Mesenchymal stem cell (in vitro differentiated cells and primary cell): Measurements from ENCODE around the gene ZDHHC9.

Source experiments
- DNase-seq: peaks from one replicate; pipeline ENCODE4 v3.0.0-alpha.2; 2013
- H2AFZ ChIP-seq: one replicate; pipeline ENCODE4 v1.6.1; 2013; ENCODE audit warnings: low read depth, mild to moderate bottlenecking, control low read depth, inconsistent platforms, low read length, moderate library complexity
- H2AK5ac ChIP-seq: 2 replicates; pipeline ENCODE4 v1.6.1; 2013; ENCODE audit warnings: low read length, moderate library complexity, mild to moderate bottlenecking, inconsistent platforms; ENCODE audit not compliant: severe bottlenecking
- H2BK120ac ChIP-seq: one replicate; pipeline ENCODE4 v1.6.1; 2013; ENCODE audit warnings: low read depth, mild to moderate bottlenecking, inconsistent platforms, low read length, moderate library complexity
- H2BK12ac ChIP-seq, 2 experiments: one replicate each; pipeline ENCODE4 v1.6.1; 2013; ENCODE audit warnings: inconsistent platforms in 2 of 2, low read length in 2 of 2, mild to moderate bottlenecking in 2 of 2, moderate library complexity in 2 of 2, control low read depth in 1 of 2
- H2BK15ac ChIP-seq: one replicate; pipeline ENCODE4 v1.6.1; 2013; ENCODE audit warnings: mild to moderate bottlenecking, low read depth, inconsistent platforms; ENCODE audit not compliant: poor library complexity, severe bottlenecking
- H2BK5ac ChIP-seq: 2 replicates; pipeline ENCODE4 v1.6.1; 2013; ENCODE audit warnings: low read depth, mild to moderate bottlenecking, low read length, control low read depth, inconsistent platforms; ENCODE audit not compliant: poor library complexity, severe bottlenecking
- H3K14ac ChIP-seq, 2 experiments: one replicate each; pipeline ENCODE4 v1.6.1; 2013; ENCODE audit warnings: inconsistent platforms in 2 of 2, low read length in 2 of 2, control low read depth in 1 of 2, mild to moderate bottlenecking in 1 of 2, moderate library complexity in 1 of 2
- H3K18ac ChIP-seq, 2 experiments: one replicate each; pipeline ENCODE4 v1.6.1; 2013; ENCODE audit warnings: inconsistent platforms in 2 of 2, low read length in 2 of 2, control low read depth in 1 of 2, low read depth in 1 of 2, mild to moderate bottlenecking in 1 of 2
- H3K23ac ChIP-seq, 2 experiments: one replicate each; pipeline ENCODE4 v1.6.1; 2013; ENCODE audit warnings: inconsistent platforms in 2 of 2, low read length in 2 of 2, mild to moderate bottlenecking in 2 of 2, moderate library complexity in 2 of 2, control low read depth in 1 of 2
- H3K27ac ChIP-seq: 2 replicates; pipeline ENCODE4 v1.5.1; 2013; ENCODE audit warnings: mild to moderate bottlenecking, moderate library complexity, low read length, control low read depth, inconsistent platforms; ENCODE audit not compliant: poor library complexity, severe bottlenecking
- H3K27me3 ChIP-seq, 2 experiments: 2 replicates each; pipeline versions ENCODE4 v1.6.1 to v1.7.0; 2013; ENCODE audit warnings: low read length in 2 of 2, mild to moderate bottlenecking in 2 of 2, moderate library complexity in 2 of 2, control low read depth in 1 of 2, inconsistent platforms in 1 of 2; ENCODE audit not compliant: control insufficient read depth in 1 of 2, insufficient read depth in 1 of 2
- H3K36me3 ChIP-seq, 2 experiments: 2 replicates each; pipeline versions ENCODE4 v1.6.1 to v1.7.0; 2013; ENCODE audit warnings: low read length in 2 of 2, control low read depth in 1 of 2, inconsistent platforms in 1 of 2, low read depth in 1 of 2, mild to moderate bottlenecking in 1 of 2; ENCODE audit not compliant: insufficient read depth in 2 of 2, control insufficient read depth in 1 of 2
- H3K4ac ChIP-seq, 2 experiments: one replicate each; pipeline ENCODE4 v1.6.1; 2013; ENCODE audit warnings: inconsistent platforms in 2 of 2, low read length in 2 of 2, mild to moderate bottlenecking in 2 of 2, moderate library complexity in 2 of 2, control low read depth in 1 of 2, low read depth in 1 of 2
- H3K4me1 ChIP-seq: 2 replicates; pipeline ENCODE4 v1.6.1; 2013; ENCODE audit warnings: low read depth, low read length, control low read depth; ENCODE audit not compliant: control insufficient read depth, insufficient read depth
- H3K4me2 ChIP-seq: 2 replicates; pipeline ENCODE4 v1.6.1; 2013; ENCODE audit warnings: low read length, mild to moderate bottlenecking, inconsistent platforms; ENCODE audit not compliant: poor library complexity, severe bottlenecking
- H3K4me3 ChIP-seq, 2 experiments: 2 replicates each; pipeline versions ENCODE4 v1.5.1 to v1.7.0; 2013; ENCODE audit warnings: low read length in 2 of 2, mild to moderate bottlenecking in 2 of 2, control low read depth in 1 of 2, low read depth in 1 of 2; ENCODE audit not compliant: insufficient read depth in 1 of 2
- H3K79me1 ChIP-seq: replicated peaks from 2 replicates; pipeline ENCODE4 v1.6.1; 2013; ENCODE audit warnings: mild to moderate bottlenecking, control low read depth, low read length, inconsistent platforms; ENCODE audit not compliant: poor library complexity, severe bottlenecking
- H3K9ac ChIP-seq: 2 replicates; pipeline ENCODE4 v1.7.0; 2013; ENCODE audit warnings: mild to moderate bottlenecking, low read length, moderate library complexity
- H3K9me3 ChIP-seq: 2 replicates; pipeline ENCODE4 v1.7.0; 2013; ENCODE audit warnings: mild to moderate bottlenecking, low read length; ENCODE audit not compliant: control insufficient read depth
- H4K8ac ChIP-seq: one replicate; pipeline ENCODE4 v1.6.1; 2013; ENCODE audit warnings: inconsistent platforms, mild to moderate bottlenecking, low read length, moderate library complexity
- H4K91ac ChIP-seq: one replicate; pipeline ENCODE4 v1.6.1; 2013; ENCODE audit warnings: mild to moderate bottlenecking, low read length, inconsistent platforms
- WGBS: methylation state at CpG from one replicate; pipeline ENCODE4 v1.1.7; 2013; ENCODE audit warnings: mixed read lengths; 5-methylcytosine and 5-hydroxymethylcytosine counted together

The ZDHHC9 gene

GRCh38 chrX:129830494-129830893 lies 13.2 kb downstream of the ZDHHC9 start:
- H3K14ac ChIP-seq: no peak overlapping the region
- no peak overlapping the region for H4K91ac ChIP-seq
- H3K9me3 ChIP-seq: no peaks in the 10 kb centered on the region
- peaks cover 3 to 26% of the 10 kb centered on the region in 2 experiments for H3K36me3 ChIP-seq
- H3K4me3 ChIP-seq: no peak overlapping the region
- no peak for DNase-seq
- no peak overlapping the region for H3K27ac ChIP-seq
- H3K27me3 ChIP-seq: peaks cover 0 to 3% of the 10 kb centered on the region in 2 experiments
- H3K79me1 ChIP-seq: peaks cover 5% of the 10 kb centered on the region
- no peak overlapping the region for H3K23ac ChIP-seq
- H3K9ac ChIP-seq: no peak overlapping the region
- H2BK120ac ChIP-seq: no peak overlapping the region
- no peak overlapping the region for H2BK12ac ChIP-seq
- H2AK5ac ChIP-seq: no peak overlapping the region
- no peak overlapping the region for H2BK15ac ChIP-seq
- H3K18ac ChIP-seq: no peak overlapping the region
- H2AFZ ChIP-seq: no peak overlapping the region
- no peak overlapping the region for H2BK5ac ChIP-seq
- no peak overlapping the region for H3K4me2 ChIP-seq
- no peak overlapping the region for H3K4ac ChIP-seq
- H4K8ac ChIP-seq: no peak overlapping the region
- WGBS: 52% methylated on average over 3 of the region's 4 CpGs
- H3K4me1 ChIP-seq: peaks cover 3% of the 10 kb centered on the region

- Histone ChIP-seq H3K79me1 (peaks cover 7% of the 10 kb centered on the region), H3K23ac (no peak overlapping the region), H3K4me1 (no peaks in the 10 kb centered on the region), H2BK12ac (no peak overlapping the region), H3K4me2 (no peak overlapping the region), H3K27me3 (no peaks in the 10 kb centered on the region), H2BK15ac (no peak overlapping the region), H4K91ac (no peak overlapping the region), H3K36me3 (peaks cover 6 to 39% of the 10 kb centered on the region in 2 experiments), H2BK120ac (no peak overlapping the region), H3K27ac (no peak overlapping the region), H3K4me3 (no peak overlapping the region), H3K18ac (no peak overlapping the region), H3K14ac (no peak overlapping the region), H2AFZ (no peak overlapping the region), H3K4ac (no peak overlapping the region), H4K8ac (no peak overlapping the region), H3K9ac (no peak overlapping the region), H2AK5ac (no peak overlapping the region), H3K9me3 (no peaks in the 10 kb centered on the region), H2BK5ac (no peak overlapping the region)
- WGBS: 40% methylated on average over 1 of the region's 4 CpGs
- DNase-seq: no peak
Observed at GRCh38 chrX:129825746-129826505, 17.8 kb downstream of the ZDHHC9 start.

GRCh38 chrX:129824620-129825019 lies 19.1 kb downstream of the ZDHHC9 start:
- H3K4me3 ChIP-seq: no peak overlapping the region
- no peaks in the 10 kb centered on the region for H3K27me3 ChIP-seq

GRCh38 chrX:129823522-129823921 lies 20.2 kb downstream of the ZDHHC9 start:
- no peak for DNase-seq
- H3K79me1 ChIP-seq: peaks cover 3% of the 10 kb centered on the region
- no peak overlapping the region for H3K14ac ChIP-seq
- H3K27me3 ChIP-seq: no peaks in the 10 kb centered on the region
- H3K23ac ChIP-seq: no peak overlapping the region
- H2BK15ac ChIP-seq: no peak overlapping the region
- H4K8ac ChIP-seq: no peak overlapping the region
- H4K91ac ChIP-seq: no peak overlapping the region
- H3K27ac ChIP-seq: no peak overlapping the region
- H2AK5ac ChIP-seq: no peak overlapping the region
- no peak overlapping the region for H3K9ac ChIP-seq
- no peak overlapping the region for H2AFZ ChIP-seq
- H3K4ac ChIP-seq: no peak overlapping the region
- H3K18ac ChIP-seq: no peak overlapping the region
- H2BK12ac ChIP-seq: no peak overlapping the region
- H2BK5ac ChIP-seq: no peak overlapping the region
- H3K4me1 ChIP-seq: no peaks in the 10 kb centered on the region
- no peak overlapping the region for H3K4me2 ChIP-seq
- 89% methylated on average over 6 of the region's 6 CpGs for WGBS
- H2BK120ac ChIP-seq: no peak overlapping the region
- no peaks in the 10 kb centered on the region for H3K9me3 ChIP-seq
- peaks cover 3 to 29% of the 10 kb centered on the region in 2 experiments for H3K36me3 ChIP-seq
- no peak overlapping the region for H3K4me3 ChIP-seq

More at GRCh38 chrX:129824620-129825019, 19.1 kb downstream of the ZDHHC9 start:
- H3K27ac ChIP-seq: no peak overlapping the region
- no peak overlapping the region for H4K91ac ChIP-seq
- H3K4me2 ChIP-seq: no peak overlapping the region
- H3K36me3 ChIP-seq: peaks cover 6 to 39% of the 10 kb centered on the region in 2 experiments
- H3K14ac ChIP-seq: no peak overlapping the region
- no peak for DNase-seq
- H2AFZ ChIP-seq: no peak overlapping the region
- no peak overlapping the region for H3K9ac ChIP-seq
- no peak overlapping the region for H3K4ac ChIP-seq
- H2BK120ac ChIP-seq: no peak overlapping the region
- H3K9me3 ChIP-seq: no peaks in the 10 kb centered on the region
- no peak overlapping the region for H3K23ac ChIP-seq
- H3K18ac ChIP-seq: no peak overlapping the region
- H3K4me1 ChIP-seq: no peaks in the 10 kb centered on the region
- no peak overlapping the region for H2BK12ac ChIP-seq
- H2BK15ac ChIP-seq: no peak overlapping the region
- H2AK5ac ChIP-seq: no peak overlapping the region
- H4K8ac ChIP-seq: no peak overlapping the region
- WGBS: 100% methylated on average over 2 of the region's 4 CpGs
- no peak overlapping the region for H2BK5ac ChIP-seq
- H3K79me1 ChIP-seq: peaks cover 7% of the 10 kb centered on the region
